ENCODE measurements around the gene DLG2. TPM values are rescaled to one million over a fixed set of nuclear protein-coding genes. Genes with fewer than 3 reads are reported as not detected.

DLG2 gene
- total RNA-seq, 2 donors from 2014 or later = 5.9 to 7.4 TPM

GRCh38 chr11:83681906-83682610, 1945.1 kb downstream of the DLG2 start:
- intact Hi-C loops (cut with DNase I) = no loop called here
- ATAC-seq = peak in 1 of 2 donors; percentile 9
- DNase-seq = no peak

- DNase-seq (no peak), ATAC-seq (peak; percentile 45 to 58)
- intact Hi-C loops (cut with DNase I) = no loop called here
These were observed 1945.9 kb downstream of the DLG2 start for GRCh38 chr11:83681031-83681781.

GRCh38 chr11:83680321-83680720, 1946.8 kb downstream of the DLG2 start:
- intact Hi-C loops (cut with DNase I) = no loop called here
- DNase-seq (no peak), ATAC-seq (no peak)

GRCh38 chr11:83678831-83679584, 1948.1 kb downstream of the DLG2 start:
- intact Hi-C loops (cut with DNase I) = no loop called here
- ATAC-seq (no peak), DNase-seq (no peak)

- ATAC-seq (no peak), DNase-seq (no peak)
- intact Hi-C loops (cut with DNase I) = no loop called here
These were observed 1949.4 kb downstream of the DLG2 start for GRCh38 chr11:83677730-83678129.

GRCh38 chr11:83676056-83676601, 1951.0 kb downstream of the DLG2 start:
- ATAC-seq (no peak), DNase-seq (no peak)
- intact Hi-C loops (cut with DNase I) = no loop called here

- peak in 1 of 2 donors; percentile 45 for ATAC-seq
- intact Hi-C loops (cut with DNase I) = no loop called here
- DNase-seq = no peak
These were observed 1952.8 kb downstream of the DLG2 start for GRCh38 chr11:83674102-83674896.

- intact Hi-C loops (cut with DNase I) = no loop called here
- DNase-seq = no peak
- ATAC-seq = no peak
These were observed 1955.9 kb downstream of the DLG2 start for GRCh38 chr11:83671289-83671688.

GRCh38 chr11:83666149-83666548, 1961.0 kb downstream of the DLG2 start:
- ATAC-seq (no peak), DNase-seq (no peak)
- intact Hi-C loops (cut with DNase I) = no loop called here

GRCh38 chr11:83663988-83664387, 1963.2 kb downstream of the DLG2 start:
- intact Hi-C loops (cut with DNase I) = no loop called here
- DNase-seq (no peak), ATAC-seq (peak; percentile 68 to 74)

- ATAC-seq = no peak
- intact Hi-C loops (cut with DNase I) = no loop called here
- no peak for DNase-seq
These were observed 1963.7 kb downstream of the DLG2 start for GRCh38 chr11:83663446-83663845.

GRCh38 chr11:83662494-83662893, 1964.7 kb downstream of the DLG2 start:
- DNase-seq (no peak), ATAC-seq (peak in 1 of 2 donors; percentile 56)
- intact Hi-C loops (cut with DNase I) = no loop called here

- DNase-seq (no peak), ATAC-seq (no peak)
- intact Hi-C loops (cut with DNase I) = no loop called here
These were observed 1965.4 kb downstream of the DLG2 start for GRCh38 chr11:83661491-83662350.

- ATAC-seq (no peak), DNase-seq (no peak)
- intact Hi-C loops (cut with DNase I) = no loop called here
These were observed 1967.7 kb downstream of the DLG2 start for GRCh38 chr11:83659466-83659865.

GRCh38 chr11:83656796-83657330, 1970.3 kb downstream of the DLG2 start:
- ATAC-seq = no peak
- no peak for DNase-seq
- intact Hi-C loops (cut with DNase I) = no loop called here

GRCh38 chr11:83655976-83656375, 1971.2 kb downstream of the DLG2 start:
- DNase-seq = no peak
- intact Hi-C loops (cut with DNase I) = no loop called here
- no peak for ATAC-seq

GRCh38 chr11:83649528-83649855, 1977.7 kb downstream of the DLG2 start:
- DNase-seq = no peak
- intact Hi-C loops (cut with DNase I) = no loop called here
- no peak for ATAC-seq
